NCI-H1417 (cell line): ENCODE measurements around the gene TSKS.
"Not testable (repeated sequence)": the region's sequence is repeated elsewhere in the genome, so short reads cannot be mapped to it uniquely, and the experiment has no call there.

Source experiments
- DNase-seq, 3 experiments: peaks; one replicate each; lab custom pipeline; 2025; lab: John Stamatoyannopoulos, UW

TSKS gene

DNA sequence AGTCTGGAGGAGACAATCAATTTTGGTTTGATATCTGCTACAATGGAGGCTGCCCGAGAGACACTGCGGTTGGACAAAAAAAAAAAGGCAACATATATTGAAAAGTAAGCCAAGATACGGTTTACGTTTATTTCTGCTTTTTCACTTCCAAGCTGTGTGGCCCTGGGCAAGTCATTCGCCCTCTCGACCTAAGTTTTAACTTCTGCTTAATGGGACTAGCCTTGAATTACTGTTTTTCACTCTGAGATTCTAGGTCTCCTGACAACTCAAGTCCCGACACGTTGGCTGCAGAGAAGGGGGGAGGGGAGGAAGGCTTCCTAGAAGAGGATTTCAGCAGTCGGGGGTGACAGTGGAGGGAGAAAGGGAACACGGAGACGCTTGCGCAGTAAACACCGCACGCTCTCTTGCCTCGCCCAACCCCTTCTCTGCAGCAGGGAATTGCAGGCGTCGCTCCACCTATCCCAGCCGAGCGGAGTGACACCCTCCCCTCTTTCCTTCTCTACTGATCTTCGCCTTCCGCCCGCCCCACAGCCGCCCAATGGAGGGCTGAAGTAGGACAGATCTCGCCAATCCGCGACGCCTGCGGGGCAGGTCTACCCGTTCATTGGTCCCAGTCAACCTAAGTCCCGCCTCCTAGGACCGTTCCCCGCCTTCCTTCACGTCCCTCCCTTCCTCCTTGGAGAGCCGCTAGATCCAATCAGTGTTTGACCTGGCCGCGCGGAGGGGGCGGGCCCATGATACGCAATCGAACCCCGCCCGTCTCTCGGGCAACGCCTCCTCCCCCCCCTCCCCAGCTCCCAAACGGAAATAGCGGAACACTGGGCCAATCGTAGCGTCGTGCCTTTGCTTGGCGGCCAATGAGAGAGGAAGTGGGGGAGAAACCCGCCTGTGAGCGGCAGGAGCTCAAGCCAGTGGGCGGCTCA lies 3.2 kb upstream of the TSKS start:
- peak; percentile 98 to 100 (median 100) for DNase-seq

DNA sequence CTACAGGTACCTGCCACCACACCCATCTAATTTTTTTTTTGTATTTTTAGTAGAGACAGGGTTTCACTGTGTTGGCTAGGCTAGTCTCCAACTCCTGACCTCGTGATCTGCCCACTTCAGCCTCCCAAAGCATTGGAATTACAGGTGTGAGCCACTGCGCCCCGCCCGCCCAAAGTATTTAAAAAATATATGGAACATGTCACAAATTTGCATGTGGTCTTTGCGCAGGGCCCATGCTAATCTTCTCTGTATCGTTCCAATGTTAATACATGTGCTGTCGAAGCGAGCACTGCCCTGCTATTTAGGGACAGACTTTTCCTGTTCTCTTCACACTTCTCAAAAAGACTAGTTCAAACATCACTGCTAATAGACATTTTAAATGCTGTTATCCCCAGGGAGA lies 1.2 kb upstream of the TSKS start:
- DNase-seq = no peak

DNA sequence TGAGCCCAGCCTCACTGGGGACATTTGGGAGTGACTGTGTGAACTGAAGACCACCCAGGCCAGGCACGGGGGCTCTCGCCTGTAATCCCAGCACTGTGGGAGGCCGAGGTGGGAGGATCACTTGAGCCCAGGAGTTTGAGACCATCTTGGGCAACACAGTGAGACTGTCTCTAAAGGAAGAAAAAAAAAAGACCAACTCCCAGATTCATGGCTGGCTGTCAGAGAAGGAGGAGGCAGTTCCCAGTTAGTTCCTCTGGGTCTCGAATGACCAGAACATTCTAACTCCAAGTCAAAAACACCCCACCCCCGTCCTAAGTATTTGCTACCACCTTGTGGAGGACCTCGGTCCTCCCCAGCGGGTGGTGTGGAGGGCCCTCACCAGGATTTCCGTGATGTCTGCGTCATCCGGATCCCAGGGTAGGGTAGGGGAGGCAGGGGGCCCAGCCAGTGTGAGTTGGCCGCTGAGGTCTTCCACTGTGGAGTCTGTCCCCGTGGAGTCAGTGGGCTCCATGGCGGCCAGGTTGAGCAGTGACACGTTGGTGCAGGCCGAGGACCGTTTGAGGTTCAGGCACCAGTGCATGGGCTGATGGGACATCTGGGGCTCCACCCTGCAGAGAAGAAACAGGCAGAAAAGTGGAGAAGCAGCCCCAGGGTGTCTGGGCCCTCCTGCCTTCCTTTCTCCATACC lies 1.3 kb downstream of the TSKS start:
- no peak for DNase-seq

DNA sequence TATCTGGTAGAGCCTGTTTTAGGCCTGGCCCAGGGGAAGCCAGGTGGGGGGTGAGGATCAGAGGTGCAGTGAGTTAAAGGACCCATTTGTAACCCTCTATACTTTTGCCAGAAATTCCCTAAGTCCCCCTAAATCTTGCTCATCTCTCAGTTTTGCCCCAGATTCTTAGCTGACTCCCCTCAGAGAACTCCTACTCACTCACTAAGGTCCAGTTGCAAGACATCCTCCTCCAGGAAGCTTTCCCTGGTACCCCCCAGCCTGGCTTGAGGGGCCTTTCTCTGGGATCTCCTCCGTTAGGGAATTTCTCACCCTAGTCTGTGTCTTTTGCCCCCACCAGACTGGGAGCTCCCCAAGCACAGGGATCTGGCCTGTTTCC lies 1.9 kb downstream of the TSKS start:
- DNase-seq = no peak

DNA sequence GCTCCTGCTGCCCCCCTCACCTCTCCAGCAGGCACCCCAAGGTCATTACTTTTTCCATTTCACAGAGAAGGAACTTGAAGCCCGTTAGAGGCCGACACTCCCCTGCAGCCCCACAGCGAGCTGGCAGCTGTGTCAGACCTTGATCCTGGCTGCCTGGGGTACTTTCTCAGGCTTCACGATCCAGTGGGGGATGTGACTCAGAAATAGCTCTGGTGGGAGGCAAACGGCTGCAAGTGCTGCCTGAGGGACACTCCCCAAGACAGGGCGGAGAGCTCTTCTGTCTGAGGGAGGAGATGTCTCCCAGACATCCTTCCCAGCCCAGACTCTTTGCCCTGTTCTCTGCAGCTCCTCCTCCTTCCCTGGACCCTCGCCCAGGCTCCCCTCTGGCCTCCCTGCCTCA lies 4.8 kb downstream of the TSKS start:
- DNase-seq = no peak

DNA sequence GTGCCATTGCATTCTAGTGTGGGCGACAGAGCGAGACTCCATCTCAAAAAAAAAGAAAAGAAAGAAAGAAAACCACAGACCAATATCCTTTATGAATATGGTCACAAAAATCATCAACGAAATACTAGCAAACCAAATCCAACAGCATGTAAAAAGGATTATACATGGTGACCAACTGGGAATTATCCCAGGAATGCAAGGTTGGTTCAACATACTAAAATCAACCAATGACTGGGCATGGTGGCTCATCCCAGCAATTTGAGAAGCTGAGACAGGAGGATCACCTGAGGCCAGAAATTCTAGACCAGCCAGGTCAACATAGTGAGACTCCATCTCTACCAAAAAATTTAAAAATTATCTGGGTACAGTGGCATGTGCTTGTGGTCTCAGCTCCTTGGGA lies 7.2 kb downstream of the TSKS start:
- no peak for DNase-seq

DNA sequence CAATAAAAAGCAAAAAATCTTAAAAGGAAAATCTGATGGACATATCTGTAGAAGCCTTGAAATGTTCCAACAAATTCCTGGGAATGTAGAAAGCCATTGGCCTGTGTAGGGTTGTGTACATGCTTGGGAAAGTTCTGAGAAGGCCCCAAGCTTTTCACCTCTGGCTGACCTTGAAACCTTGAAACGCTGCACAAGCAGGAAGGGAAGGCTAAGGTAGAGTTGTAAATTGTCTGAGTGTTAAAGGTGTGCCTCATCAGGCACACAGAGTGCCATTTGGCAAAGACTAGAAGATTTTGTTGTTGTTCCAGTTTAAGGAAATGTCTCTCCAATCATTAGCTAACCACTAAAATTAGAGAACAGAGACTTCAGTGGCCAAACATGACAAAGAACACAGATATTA lies 10.4 kb downstream of the TSKS start:
- DNase-seq = no peak

DNA sequence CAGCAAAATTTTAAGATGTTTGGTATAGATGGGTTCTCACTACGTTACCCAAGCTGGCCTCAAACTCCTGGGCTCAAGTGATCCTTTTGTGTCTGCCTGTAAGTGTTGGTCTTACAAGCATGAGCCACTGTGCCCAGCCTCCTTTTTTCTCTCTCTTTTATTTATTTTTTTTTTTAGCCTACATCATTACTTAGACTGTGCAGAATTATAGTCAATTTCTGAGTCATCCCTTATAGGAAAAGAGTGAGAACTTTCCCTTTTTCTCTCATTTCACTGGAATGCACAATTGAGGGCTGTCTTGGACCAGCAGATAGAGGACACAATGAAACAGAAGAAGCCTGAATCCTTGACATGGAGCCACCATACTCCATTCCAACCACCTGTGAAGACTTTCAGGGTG lies 13.3 kb downstream of the TSKS start:
- no peak for DNase-seq

DNA sequence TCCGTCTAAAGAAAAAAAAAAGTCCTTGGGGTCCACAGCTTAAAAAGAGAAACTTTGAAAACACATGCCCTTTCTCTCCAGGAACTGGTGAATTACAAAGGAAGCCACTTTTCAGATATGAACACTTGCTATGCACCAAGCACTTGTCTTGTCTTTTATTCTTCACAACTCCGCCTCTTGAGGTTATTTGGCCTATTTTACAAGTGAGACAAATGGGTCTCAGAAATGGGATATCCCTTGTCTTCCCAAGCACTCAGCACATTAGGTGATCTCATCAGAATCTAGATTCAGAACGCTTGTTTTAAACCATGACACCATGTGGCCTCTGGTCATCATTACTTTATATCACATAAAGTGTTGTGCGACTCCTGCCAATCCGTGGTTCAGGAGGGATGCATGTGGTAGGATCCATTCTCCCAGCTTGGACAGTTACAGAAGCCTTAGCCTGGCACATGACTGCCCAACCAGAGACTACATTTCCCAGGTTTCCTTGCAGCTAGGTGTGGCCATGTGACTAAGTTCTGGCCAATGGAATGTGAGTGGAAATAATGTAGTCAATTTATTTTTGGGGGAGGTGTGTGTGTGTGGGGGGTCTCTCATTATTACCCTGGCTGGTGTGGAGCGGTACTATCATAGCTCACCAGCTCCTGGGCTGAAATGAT lies 13.9 kb downstream of the TSKS start:
- peak in 1 of 3 experiments; percentile 3 for DNase-seq

DNA sequence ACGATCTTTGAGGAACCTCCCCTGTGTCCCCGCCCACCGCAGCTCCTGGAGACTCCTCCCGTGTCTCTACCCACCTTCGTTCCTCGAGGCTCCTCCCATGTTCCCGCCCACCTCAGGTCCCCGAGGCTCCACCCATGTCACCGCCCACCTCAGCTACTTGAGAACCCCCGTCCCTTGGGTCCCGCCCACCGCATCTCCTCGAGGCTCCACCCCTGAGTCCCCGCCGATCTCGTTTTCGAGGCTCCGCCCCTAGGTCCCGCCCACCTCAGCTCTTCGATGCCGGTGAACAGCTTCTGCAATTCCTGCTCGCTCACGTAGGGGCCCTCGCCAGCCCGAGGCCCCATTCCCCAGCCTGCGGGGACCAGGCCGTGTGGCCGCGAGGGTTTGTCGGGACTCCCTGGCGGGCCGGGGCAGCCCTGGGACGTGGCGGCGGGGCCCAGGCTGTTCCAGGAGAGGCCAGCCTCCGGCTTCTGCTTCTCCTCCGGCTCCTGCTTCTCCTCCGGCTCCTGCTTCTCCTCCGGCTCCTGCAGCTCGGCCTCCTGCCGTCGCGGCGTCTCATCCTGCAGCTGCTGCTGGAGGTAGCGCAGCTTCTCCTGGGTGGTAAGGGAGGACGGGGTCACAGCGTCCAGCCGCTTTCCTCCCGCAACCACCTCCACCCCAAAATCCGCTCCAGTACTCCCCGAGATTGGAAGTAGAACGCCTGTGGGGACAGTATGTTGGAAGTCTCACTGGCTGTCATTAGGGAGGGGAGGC lies 16.7 kb downstream of the TSKS start:
- DNase-seq = no peak

DNA sequence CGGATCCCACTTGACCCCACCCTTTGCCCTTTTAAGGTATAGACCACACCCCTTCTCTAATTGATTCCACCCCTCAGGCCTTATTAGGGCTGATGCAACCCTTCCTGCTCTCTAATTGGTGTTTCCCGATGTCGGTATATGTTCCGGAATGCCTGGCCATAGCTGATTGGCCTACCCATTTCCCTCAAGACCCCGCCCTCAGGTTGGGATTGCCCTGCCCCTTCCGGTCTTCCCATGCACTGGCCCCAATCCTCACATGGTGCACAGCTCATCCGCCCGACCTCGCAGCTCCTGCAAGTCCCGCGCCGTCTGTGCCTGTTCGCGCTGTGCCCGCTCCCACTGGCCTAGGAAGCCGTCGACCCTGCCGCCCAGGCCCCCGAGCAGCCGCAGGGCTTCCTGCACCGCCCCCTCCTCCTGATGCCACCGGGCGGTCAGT lies 18.1 kb downstream of the TSKS start:
- DNase-seq = no peak

DNA sequence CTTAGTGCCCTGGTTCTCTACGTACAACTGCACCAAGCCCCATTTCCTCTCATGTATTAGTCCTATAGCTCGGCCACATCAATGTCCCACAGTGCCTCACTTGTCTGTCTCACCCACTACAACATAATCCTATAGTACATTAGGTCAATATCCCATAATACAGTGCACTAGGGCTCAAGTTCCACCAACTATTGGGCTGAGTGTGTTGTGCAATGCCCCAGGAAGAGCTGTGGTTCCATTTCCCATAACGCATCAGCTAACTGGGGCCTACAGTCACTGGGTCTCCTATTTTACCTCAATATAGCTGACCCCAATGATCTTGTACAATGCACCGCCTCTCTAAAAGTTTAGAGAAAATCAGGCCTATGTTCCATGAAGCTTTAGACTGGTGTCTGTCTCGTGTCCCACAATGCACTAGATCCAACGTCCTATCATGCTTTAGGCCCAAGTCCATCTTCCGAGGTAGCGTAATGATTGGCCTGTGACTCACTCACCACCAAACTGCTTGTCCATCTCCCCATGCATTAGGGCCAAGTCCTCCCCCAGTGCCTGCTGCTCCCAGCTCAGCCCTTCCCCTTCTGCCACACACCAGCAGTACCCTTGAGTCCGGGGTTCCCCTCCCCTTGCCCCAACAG lies 21.8 kb downstream of the TSKS start:
- no peak for DNase-seq

DNA sequence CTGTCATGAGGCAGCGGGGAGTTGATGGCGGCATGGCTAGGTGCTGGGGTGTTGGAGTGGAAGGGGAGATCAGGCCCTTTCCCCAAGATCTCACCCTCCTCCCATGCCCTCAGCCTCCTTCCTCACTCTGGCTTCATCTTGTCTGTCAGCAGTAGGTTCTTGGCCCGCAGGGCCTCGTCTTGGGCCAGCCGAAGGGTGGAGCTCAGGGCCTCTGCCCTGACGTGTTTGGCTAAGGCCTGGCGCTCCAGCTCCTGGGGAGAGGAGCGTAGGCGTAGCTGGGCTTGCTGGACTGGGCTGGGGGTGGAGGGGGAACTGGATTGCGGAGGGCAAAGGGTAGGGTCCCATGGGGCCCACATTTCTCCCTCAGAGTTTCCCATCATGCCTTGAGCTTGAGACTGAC lies 23.2 kb downstream of the TSKS start:
- DNase-seq = no peak

DNA sequence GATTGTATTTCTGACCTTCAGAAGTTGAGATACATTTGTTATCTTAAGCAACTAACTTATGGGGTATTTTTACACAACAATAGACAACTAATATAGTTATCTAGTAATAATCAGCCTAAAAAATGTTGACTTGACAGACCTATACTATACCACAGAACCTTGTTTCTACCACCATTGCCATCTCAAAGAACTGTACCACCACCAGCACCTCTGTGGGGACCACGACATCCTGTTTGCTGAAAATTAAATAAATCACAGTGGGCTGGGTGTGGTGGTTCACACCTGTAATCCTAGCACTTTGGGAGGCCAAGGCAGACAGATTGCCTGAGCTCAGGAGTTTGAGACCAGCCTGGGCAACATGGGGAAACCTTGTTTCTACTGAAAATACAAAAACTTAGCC lies 24.0 kb downstream of the TSKS start:
- no peak for DNase-seq

DNA sequence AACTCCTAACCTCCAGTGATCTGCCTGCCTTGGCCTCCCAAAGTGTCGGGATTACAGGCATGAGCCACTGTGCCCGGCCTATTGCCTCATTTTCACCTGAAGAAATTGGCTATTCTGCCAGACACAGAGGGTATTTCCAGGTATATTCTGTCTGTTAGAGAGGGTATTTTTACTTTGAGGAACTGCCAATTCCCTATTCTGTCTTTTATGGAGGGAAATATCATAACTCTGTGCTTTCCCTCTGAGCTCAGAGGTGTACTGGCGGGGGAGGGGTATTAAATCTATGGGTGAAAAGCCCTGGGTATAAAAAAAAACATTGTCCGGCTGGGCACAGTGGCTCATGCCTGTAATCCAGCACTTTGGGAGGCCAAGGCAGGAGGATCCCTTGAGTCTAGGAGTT lies 24.8 kb downstream of the TSKS start:
- no peak for DNase-seq

DNA sequence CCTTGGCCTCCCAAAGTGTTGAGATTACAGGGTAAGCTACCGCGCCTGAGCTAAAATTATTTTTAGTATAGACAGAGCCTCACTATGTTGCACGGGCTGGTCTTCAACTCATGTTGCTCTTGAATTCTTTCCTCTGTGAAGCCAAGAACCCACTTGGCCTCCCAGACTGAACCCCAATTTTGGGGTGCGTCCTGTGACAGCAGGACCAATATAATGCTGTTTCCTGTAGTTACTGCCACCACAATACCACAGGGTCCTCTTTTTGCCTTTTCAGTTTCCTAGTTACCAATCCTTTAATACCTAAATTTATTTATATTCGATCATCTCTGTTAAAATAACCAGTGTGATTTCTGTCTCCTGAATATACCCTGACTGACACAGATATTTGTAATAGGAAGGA lies 32.9 kb downstream of the TSKS start:
- DNase-seq = no peak

DNA sequence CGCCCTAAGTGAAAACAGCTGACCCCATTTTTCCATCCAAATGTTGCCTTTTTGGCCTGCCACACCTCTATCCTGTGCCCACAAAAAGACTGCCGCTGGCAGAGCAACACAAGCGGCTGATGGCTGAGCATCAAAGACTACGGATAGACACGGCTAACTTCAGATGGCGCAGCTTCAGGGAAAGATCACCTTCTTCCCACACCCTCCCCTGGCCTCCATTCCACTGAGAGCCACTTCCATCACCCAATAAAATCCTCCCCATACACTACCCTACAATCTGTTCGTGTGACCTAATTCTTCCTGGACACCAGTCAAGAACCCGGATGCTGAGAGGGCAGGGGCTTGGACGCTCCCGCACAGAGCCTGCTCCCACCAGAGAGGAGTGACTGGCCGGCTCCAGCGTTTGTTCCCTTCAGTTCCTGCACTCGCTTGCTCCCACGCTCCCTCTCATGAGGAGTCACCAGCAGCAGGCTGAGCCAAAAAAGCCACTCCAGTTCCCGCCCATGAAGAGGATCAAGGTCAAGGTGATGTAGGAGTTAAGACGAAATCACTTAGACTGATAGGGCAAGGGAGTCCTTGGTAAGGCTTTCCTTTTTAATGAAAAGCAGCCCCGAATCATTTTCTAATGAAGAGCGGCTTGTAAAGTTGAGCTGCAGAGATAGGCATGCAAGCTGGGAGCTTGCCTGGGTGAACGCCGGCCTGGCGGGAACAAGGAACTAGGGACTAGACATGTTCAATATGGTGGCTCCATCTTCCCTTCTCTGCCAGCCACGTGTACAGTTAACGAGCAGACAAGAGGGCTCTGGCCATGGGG lies 35.7 kb downstream of the TSKS start:
- no peak for DNase-seq

DNA sequence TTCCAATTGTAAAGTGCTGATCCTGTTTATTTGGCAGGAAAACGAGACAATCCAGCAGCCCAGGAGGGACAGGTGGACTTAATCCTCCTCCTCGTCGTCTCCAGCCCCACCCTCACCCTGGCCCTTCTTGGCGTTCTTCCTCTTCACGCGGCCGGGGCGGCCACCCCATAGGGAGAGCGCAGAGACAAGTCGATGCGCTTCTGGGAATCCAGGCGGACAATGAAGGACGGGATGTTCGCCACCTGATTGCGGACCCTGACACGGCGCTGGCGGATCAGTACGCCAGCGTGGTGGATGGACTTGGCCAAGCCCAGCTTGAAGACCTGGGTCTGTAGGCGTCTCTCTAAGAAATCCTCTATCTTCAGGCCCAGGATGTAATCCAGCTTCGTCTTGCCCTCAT lies 43.7 kb downstream of the TSKS start:
- not testable (repeated sequence) for DNase-seq

DNA sequence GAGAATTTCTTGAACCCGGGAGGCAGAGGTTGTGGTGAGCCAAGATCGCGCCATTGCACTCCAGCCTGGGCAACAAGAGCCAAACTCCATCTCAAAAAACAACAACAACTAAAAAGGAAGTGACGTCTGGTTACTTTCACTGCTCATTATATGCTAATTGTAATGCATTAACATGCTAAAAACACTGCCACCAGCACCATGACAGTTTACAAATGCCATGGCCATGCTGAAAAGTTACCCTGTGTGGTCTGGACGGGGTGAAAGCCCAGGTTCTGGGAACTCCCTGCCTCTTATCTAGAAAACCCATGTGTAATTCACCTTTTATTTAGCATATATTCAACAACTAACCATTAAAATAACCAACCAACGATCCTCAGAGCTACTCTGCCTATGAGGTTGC lies 44.1 kb downstream of the TSKS start:
- no peak for DNase-seq

DNA sequence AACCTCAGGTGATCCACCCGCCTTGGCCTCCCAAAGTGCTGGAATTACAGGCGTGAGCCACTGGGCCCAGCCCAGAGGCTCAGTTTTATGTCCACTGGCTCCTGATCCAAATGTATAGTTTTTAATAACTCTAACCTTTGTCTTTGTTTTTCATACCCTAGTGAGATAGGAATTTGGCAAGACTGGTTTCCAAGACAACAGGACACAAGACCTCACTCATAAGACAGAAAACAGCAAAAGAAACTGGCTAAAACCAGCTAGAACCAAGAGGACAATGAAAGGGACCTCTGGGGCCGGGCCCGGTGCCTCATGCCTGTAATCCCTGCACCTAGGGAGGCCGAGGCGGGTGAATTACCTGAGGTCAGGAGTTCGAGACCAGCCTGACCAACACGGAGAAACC lies 44.6 kb downstream of the TSKS start:
- no peak for DNase-seq

DNA sequence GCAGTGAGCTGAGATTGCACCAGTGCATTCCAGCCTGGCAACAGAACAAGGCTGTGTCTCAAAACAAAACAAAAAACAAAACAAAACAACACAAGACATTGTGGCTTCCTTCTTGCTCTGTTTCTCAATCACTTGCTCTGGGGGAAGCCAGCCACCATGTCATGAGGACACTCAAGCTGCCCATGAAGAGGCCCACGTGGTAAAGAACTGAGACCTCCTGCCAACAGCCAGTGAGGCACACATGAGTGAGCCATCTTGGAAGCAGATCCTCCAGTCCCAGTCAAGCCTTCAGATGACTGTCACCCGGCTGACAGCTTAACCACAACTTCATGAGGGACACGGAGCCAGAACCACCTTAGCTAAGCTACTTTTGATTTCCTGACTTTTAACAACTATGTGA lies 47.0 kb downstream of the TSKS start:
- DNase-seq = no peak
